ENCODE results near the gene NDUFA7. TPM values are rescaled to one million over a fixed set of nuclear protein-coding genes. Genes with fewer than 3 reads are reported as not detected.

Gene NDUFA7
- total and polyA plus RNA-seq, 2 of the 13 experiments (the other 11 are each of a cell fraction or from before 2014, with no cell fraction given) = 64.5 to 71.5 TPM

GRCh38 chr19:8363803-8364771, 42.9 kb upstream of the NDUFA7 start, which contains the start of gene ANGPTL4 (continued):
- TF ChIP-seq MTERF4 (CRISPR knock-in tag; IDR thresholded peaks at IDR 0.05) = 0 out of 2 replicates have a peak, but pooled peaks have one; percentile 40
- 0 out of 2 replicates have a peak, but pooled peaks have one; percentile 33 for TF ChIP-seq ZNF709 (CRISPR knock-in tag; IDR thresholded peaks at IDR 0.05)
- TF ChIP-seq ZNF543 (CRISPR knock-in tag; IDR thresholded peaks at IDR 0.05) = peak; percentile 66; the same call in 1 of the 2 replicates
- TF ChIP-seq MEIS2 (CRISPR knock-in tag; IDR thresholded peaks at IDR 0.05) = no peak
- TF ChIP-seq NR3C1 (CRISPR knock-in tag; IDR thresholded peaks at IDR 0.05) = no peak
- TF ChIP-seq MTF1 (CRISPR knock-in tag; IDR thresholded peaks at IDR 0.05) = no peak
- TF ChIP-seq HNF1A (IDR thresholded peaks at IDR 0.05; ENCODE audit: low read depth) = no peak
- TF ChIP-seq HNF1A (CRISPR knock-in tag; IDR thresholded peaks at IDR 0.05; ENCODE audit: borderline replicate concordance) = peak; percentile 47; the same call in 1 of the 2 replicates
- no peak for TF ChIP-seq ZNF746 (CRISPR knock-in tag; IDR thresholded peaks at IDR 0.05)
- TF ChIP-seq ZNF616 (CRISPR knock-in tag; IDR thresholded peaks at IDR 0.05; ENCODE audit: low read depth) = no peak
- TF ChIP-seq HOXA5 (CRISPR knock-in tag; IDR thresholded peaks at IDR 0.05) = no peak; the same call in 1 of the 2 replicates
- TF ChIP-seq ZBTB7B (CRISPR knock-in tag; IDR thresholded peaks at IDR 0.05) = peak; percentile 68; the same call in 1 of the 2 replicates
- TF ChIP-seq ZNF3 (CRISPR knock-in tag; IDR thresholded peaks at IDR 0.05) = no peak
- TF ChIP-seq SALL1 (CRISPR knock-in tag; IDR thresholded peaks at IDR 0.05) = peak; percentile 71; the same call in 1 of the 2 replicates
- no peak for TF ChIP-seq ZBTB37 (CRISPR knock-in tag; IDR thresholded peaks at IDR 0.05)
- TF ChIP-seq ZNF816 (CRISPR knock-in tag; IDR thresholded peaks at IDR 0.05; ENCODE audit: borderline replicate concordance) = no peak
- peak; percentile 80; the same call in 1 of the 2 replicates for TF ChIP-seq ZNF230 (CRISPR knock-in tag; IDR thresholded peaks at IDR 0.05)
- no peak for TF ChIP-seq E2F1 (CRISPR knock-in tag; IDR thresholded peaks at IDR 0.05)
- TF ChIP-seq ZNF232 (CRISPR knock-in tag; IDR thresholded peaks at IDR 0.05; ENCODE audit: borderline replicate concordance) = no peak
- no peak for TF ChIP-seq ZNF879 (CRISPR knock-in tag; IDR thresholded peaks at IDR 0.05)
- no peak for TF ChIP-seq CENPX (CRISPR knock-in tag; IDR thresholded peaks at IDR 0.05)
- no peak for TF ChIP-seq SP140L (CRISPR knock-in tag; IDR thresholded peaks at IDR 0.05; ENCODE audit: borderline replicate concordance)
- no peak for TF ChIP-seq TEAD2 (CRISPR knock-in tag; IDR thresholded peaks at IDR 0.05)

Measured in HepG2 (cell line).